ENCODE measurements around the gene MAOB.
A peak's percentile ranks its signal among the peaks of the same experiment; 100 is the strongest.

Gene MAOB

GRCh38 chrX:43860646-43861370 lies 21.4 kb downstream of the MAOB start:
- DNase-seq (ENCODE audit: low spot score) = peak; percentile 88

GRCh38 chrX:43853225-43853828 lies 28.9 kb downstream of the MAOB start:
- DNase-seq (ENCODE audit: low spot score) = no peak

GRCh38 chrX:43850629-43851028 lies 31.6 kb downstream of the MAOB start:
- DNase-seq (ENCODE audit: low spot score) = no peak

- DNase-seq (ENCODE audit: low spot score) = no peak
Measured at GRCh38 chrX:43849173-43849572, 33.1 kb downstream of the MAOB start.

GRCh38 chrX:43847352-43847751 lies 34.9 kb downstream of the MAOB start:
- DNase-seq (ENCODE audit: low spot score) = no peak

- DNase-seq (ENCODE audit: low spot score) = no peak
Measured at GRCh38 chrX:43846558-43846957, 35.7 kb downstream of the MAOB start.

- DNase-seq (ENCODE audit: low spot score) = no peak
Measured at GRCh38 chrX:43845776-43846175, 36.5 kb downstream of the MAOB start.

GRCh38 chrX:43840265-43840664 lies 42.0 kb downstream of the MAOB start:
- DNase-seq (ENCODE audit: low spot score) = no peak

- DNase-seq (ENCODE audit: low spot score) = peak; percentile 34
Measured at GRCh38 chrX:43836435-43837184, 45.6 kb downstream of the MAOB start.

- DNase-seq (ENCODE audit: low spot score) = no peak
Measured at GRCh38 chrX:43835559-43835958, 46.7 kb downstream of the MAOB start.

- no peak for DNase-seq (ENCODE audit: low spot score)
Measured at GRCh38 chrX:43827791-43828190, 54.5 kb downstream of the MAOB start.

- DNase-seq (ENCODE audit: low spot score) = peak; percentile 66
Measured at GRCh38 chrX:43822014-43822413, 60.2 kb downstream of the MAOB start.

GRCh38 chrX:43817444-43817843 lies 64.8 kb downstream of the MAOB start:
- DNase-seq (ENCODE audit: low spot score) = no peak

- DNase-seq (ENCODE audit: low spot score) = no peak
Measured at GRCh38 chrX:43815209-43815608, 67.0 kb downstream of the MAOB start.

GRCh38 chrX:43813898-43814297 lies 68.4 kb downstream of the MAOB start:
- DNase-seq (ENCODE audit: low spot score) = peak; percentile 22

- DNase-seq (ENCODE audit: low spot score) = no peak
Measured at GRCh38 chrX:43813319-43813718, 68.9 kb downstream of the MAOB start.

- DNase-seq (ENCODE audit: low spot score) = no peak
Measured at GRCh38 chrX:43809463-43809862, 72.8 kb downstream of the MAOB start.

GRCh38 chrX:43808231-43808630 lies 74.0 kb downstream of the MAOB start:
- no peak for DNase-seq (ENCODE audit: low spot score)

- no peak for DNase-seq (ENCODE audit: low spot score)
Measured at GRCh38 chrX:43805579-43805978, 76.7 kb downstream of the MAOB start.

- no peak for DNase-seq (ENCODE audit: low spot score)
Measured at GRCh38 chrX:43804021-43804420, 78.2 kb downstream of the MAOB start.

- no peak for DNase-seq (ENCODE audit: low spot score)
Measured at GRCh38 chrX:43785930-43786591, 96.2 kb downstream of the MAOB start.

GRCh38 chrX:43758044-43758443 lies 124.2 kb downstream of the MAOB start:
- DNase-seq (ENCODE audit: low spot score) = no peak

GRCh38 chrX:43756076-43756475 lies 126.2 kb downstream of the MAOB start:
- no peak for DNase-seq (ENCODE audit: low spot score)
